CD14-positive monocyte (primary cell): Measurements from ENCODE around the gene SULT1A2. TPM values are rescaled to one million over a fixed set of nuclear protein-coding genes. Genes with fewer than 3 reads are reported as not detected.
"Not testable (repeated sequence)": the region's sequence is repeated elsewhere in the genome, so short reads cannot be mapped to it uniquely, and the experiment has no call there.

ENCODE experiments used
- DNase-seq, 3 donors: peaks; one replicate each; pipeline ENCODE4 v3.0.0-alpha.2; 2011 to 2022
- H2AFZ ChIP-seq: 2 replicates; pipeline ENCODE4 v1.6.0; 2012; ENCODE audit warnings: mild to moderate bottlenecking, low read depth, low read length, inconsistent platforms; ENCODE audit not compliant: insufficient read depth, poor library complexity, severe bottlenecking
- H3K27ac ChIP-seq, 2 donors: 1 replicate in 1 of 2; 2 replicates in 1 of 2; pipeline ENCODE4 v1.5.1; 2012 to 2013; ENCODE audit warnings: low read length in 2 of 2, control low read depth in 1 of 2, inconsistent platforms in 1 of 2, low read depth in 1 of 2, mild to moderate bottlenecking in 1 of 2
- H3K27me3 ChIP-seq, 2 donors: one replicate each; pipeline versions ENCODE4 v1.6.0 to v1.6.1; 2011 to 2013; ENCODE audit warnings: low read length in 2 of 2; ENCODE audit not compliant: control insufficient read depth in 2 of 2, insufficient read depth in 2 of 2
- H3K36me3 ChIP-seq, 2 donors: replicated peaks in 1 of 2; 1 replicate in 1 of 2; 2 replicates in 1 of 2; pipeline versions ENCODE4 v1.5.1 to v1.6.1; 2012 to 2013; ENCODE audit warnings: low read length in 2 of 2, control low read depth in 1 of 2, inconsistent platforms in 1 of 2, mild to moderate bottlenecking in 1 of 2; ENCODE audit not compliant: insufficient read depth in 2 of 2, control insufficient read depth in 1 of 2
- H3K4me1 ChIP-seq, 2 donors: 1 replicate in 1 of 2; 2 replicates in 1 of 2; pipeline versions ENCODE4 v1.5.1 to v1.6.1; 2012 to 2013; ENCODE audit warnings: low read length in 2 of 2, control low read depth in 1 of 2, inconsistent platforms in 1 of 2, mild to moderate bottlenecking in 1 of 2, moderate library complexity in 1 of 2; ENCODE audit not compliant: insufficient read depth in 2 of 2, control insufficient read depth in 1 of 2
- H3K4me2 ChIP-seq: replicated peaks from 2 replicates; pipeline ENCODE3; 2012; ENCODE audit warnings: low read length, moderate library complexity, mild to moderate bottlenecking; ENCODE audit not compliant: poor library complexity, severe bottlenecking; ENCODE audit errors: extremely low read depth
- H3K4me3 ChIP-seq, 3 experiments: fragments of 200-600 bp in 1 of 3; sonication (generic) in 1 of 3; replicated peaks in 1 of 3; 1 replicate in 2 of 3; 2 replicates in 1 of 3; pipeline ENCODE4 v1.5.1; 2011 to 2013; ENCODE audit warnings: low read length in 3 of 3, mild to moderate bottlenecking in 3 of 3, control low read depth in 2 of 3, low read depth in 2 of 3, inconsistent platforms in 1 of 3, moderate library complexity in 1 of 3
- H3K79me2 ChIP-seq: 2 replicates; pipeline ENCODE4 v1.6.0; 2012; ENCODE audit warnings: mild to moderate bottlenecking, control low read depth, inconsistent platforms, low read length, moderate library complexity; ENCODE audit not compliant: insufficient read depth
- H3K9ac ChIP-seq: 2 replicates; pipeline ENCODE4 v1.6.0; 2017; ENCODE audit warnings: low read length, mild to moderate bottlenecking; ENCODE audit not compliant: insufficient read depth, poor library complexity, severe bottlenecking
- H3K9me3 ChIP-seq, 2 donors: replicated peaks in 1 of 2; 1 replicate in 1 of 2; 2 replicates in 1 of 2; pipeline versions ENCODE4 v1.5.1 to v1.6.1; 2012 to 2013; ENCODE audit warnings: low read length in 2 of 2, control low read depth in 1 of 2; ENCODE audit not compliant: control insufficient read depth in 1 of 2, insufficient read depth in 1 of 2
- H4K20me1 ChIP-seq: 2 replicates; pipeline ENCODE4 v1.6.0; 2012; ENCODE audit warnings: mild to moderate bottlenecking, low read length, control low read depth, moderate library complexity; ENCODE audit not compliant: insufficient read depth
- H3K27ac Mint-ChIP-seq, 7 donors: one replicate each; pipeline ENCODE4 v1.8.0; 2020; ENCODE audit warnings: mild to moderate bottlenecking in 7 of 7, mixed read lengths in 7 of 7, moderate library complexity in 6 of 7, inconsistent platforms in 2 of 7
- H3K27me3 Mint-ChIP-seq, 3 donors: one replicate each; pipeline ENCODE4 v1.8.0; 2021 to 2022; ENCODE audit warnings: low read depth in 3 of 3, mild to moderate bottlenecking in 3 of 3, mixed read lengths in 3 of 3, moderate library complexity in 3 of 3, inconsistent platforms in 1 of 3
- H3K36me3 Mint-ChIP-seq, 2 donors: one replicate each; pipeline ENCODE4 v1.8.0; 2020; ENCODE audit warnings: mixed read lengths in 2 of 2, inconsistent platforms in 1 of 2, mild to moderate bottlenecking in 1 of 2
- H3K4me1 Mint-ChIP-seq: one replicate; pipeline ENCODE4 v1.8.0; 2020; ENCODE audit warnings: mild to moderate bottlenecking, mixed read lengths
- H3K4me3 Mint-ChIP-seq, 2 donors: one replicate each; pipeline ENCODE4 v1.8.0; 2020; ENCODE audit warnings: mild to moderate bottlenecking in 2 of 2, mixed read lengths in 2 of 2, moderate library complexity in 1 of 2
- H3K9me3 Mint-ChIP-seq, 7 donors: one replicate each; pipeline ENCODE4 v1.8.0; 2020 to 2022; ENCODE audit warnings: mixed read lengths in 7 of 7, mild to moderate bottlenecking in 6 of 7, moderate library complexity in 6 of 7, inconsistent platforms in 2 of 7
- WGBS: methylation state at CpG from one replicate; pipeline ENCODE4 v1.1.5; 2013; ENCODE audit warnings: missing lambda C conversion rate; ENCODE audit not compliant: insufficient coverage; 5-methylcytosine and 5-hydroxymethylcytosine counted together
- intact Hi-C, 2 donors: fragments of 100-400 bp; cut with micrococcal nuclease; formaldehyde crosslinking; loops; one replicate each; pipeline versions ENCODE4 v1.15.0 to v1.15.1; 2023
- polyA plus RNA-seq, 3 donors: library from polyadenylated mRNA; depleted of rRNA in 1 of 3; unstranded in 2 of 3; stranded (reverse) in 1 of 3; fragments of 300-500 nt in 2 of 3; fragments of >200 nt in 1 of 3; fragmentation: Illumina TruSeq in 2 of 3; gene quantifications; 1 replicate in 2 of 3; 2 replicates in 1 of 3; pipeline ENCODE4 v1.2.3, GENCODE V29; 2012 to 2021
- TF ChIP-seq, protein P1 (sequence below): fragments of 200-600 bp; IDR thresholded peaks from one replicate; pipeline ENCODE4 v1.8.0; 2022; ENCODE audit warnings: antibody characterized with exemption, mild to moderate bottlenecking

Gene SULT1A2
- polyA plus RNA-seq, 3 donors, result 1.1 to 4.6 TPM; not detected in 1

DNA sequence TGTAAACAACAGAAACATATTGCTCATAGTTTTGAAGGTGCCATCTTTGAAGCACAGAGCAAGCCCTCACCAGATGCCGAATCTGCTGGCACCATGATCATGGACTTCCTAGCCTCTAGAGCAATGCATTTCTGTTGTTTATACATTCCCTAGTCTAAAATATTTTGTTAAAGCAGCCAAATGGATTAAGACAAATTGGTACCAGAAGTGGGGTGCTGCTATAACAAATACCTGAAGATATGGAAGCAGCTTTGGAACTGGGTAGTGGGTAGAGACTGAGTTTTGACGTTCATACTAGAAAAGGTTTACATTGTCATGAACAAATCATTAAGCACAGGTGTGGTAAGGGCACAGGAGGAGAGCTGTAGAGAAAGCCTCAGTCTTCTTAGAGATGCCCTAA, 29.6 kb downstream of the SULT1A2 start:
- peaks cover 0 to 2% (median 0%) of the 10 kb centered on the region in 3 donors for H3K27me3 Mint-ChIP-seq
- no peak overlapping the region for H3K27ac Mint-ChIP-seq
- no peak overlapping the region for H3K9ac ChIP-seq
- DNase-seq, result no peak
- H3K4me1 Mint-ChIP-seq, result peaks cover 2% of the 10 kb centered on the region
- H4K20me1 ChIP-seq, result peaks cover 34% of the 10 kb centered on the region
- intact Hi-C loops, result no loop called here
- no peak overlapping the region for H3K4me2 ChIP-seq
- no peak overlapping the region for H3K4me3 Mint-ChIP-seq
- H3K36me3 Mint-ChIP-seq, result peaks cover 21 to 41% of the 10 kb centered on the region in 2 donors
- H3K4me3 ChIP-seq, result no peak overlapping the region
- H3K27me3 ChIP-seq, result no peaks in the 10 kb centered on the region
- WGBS, result 100% methylated on average over 1 of the region's 2 CpGs
- H3K79me2 ChIP-seq, result peaks cover 40% of the 10 kb centered on the region
- H3K27ac ChIP-seq, result no peak overlapping the region
- H3K9me3 Mint-ChIP-seq, result peaks cover 8 to 20% (median 14%) of the 10 kb centered on the region in 7 donors
- TF ChIP-seq, protein P1, sequence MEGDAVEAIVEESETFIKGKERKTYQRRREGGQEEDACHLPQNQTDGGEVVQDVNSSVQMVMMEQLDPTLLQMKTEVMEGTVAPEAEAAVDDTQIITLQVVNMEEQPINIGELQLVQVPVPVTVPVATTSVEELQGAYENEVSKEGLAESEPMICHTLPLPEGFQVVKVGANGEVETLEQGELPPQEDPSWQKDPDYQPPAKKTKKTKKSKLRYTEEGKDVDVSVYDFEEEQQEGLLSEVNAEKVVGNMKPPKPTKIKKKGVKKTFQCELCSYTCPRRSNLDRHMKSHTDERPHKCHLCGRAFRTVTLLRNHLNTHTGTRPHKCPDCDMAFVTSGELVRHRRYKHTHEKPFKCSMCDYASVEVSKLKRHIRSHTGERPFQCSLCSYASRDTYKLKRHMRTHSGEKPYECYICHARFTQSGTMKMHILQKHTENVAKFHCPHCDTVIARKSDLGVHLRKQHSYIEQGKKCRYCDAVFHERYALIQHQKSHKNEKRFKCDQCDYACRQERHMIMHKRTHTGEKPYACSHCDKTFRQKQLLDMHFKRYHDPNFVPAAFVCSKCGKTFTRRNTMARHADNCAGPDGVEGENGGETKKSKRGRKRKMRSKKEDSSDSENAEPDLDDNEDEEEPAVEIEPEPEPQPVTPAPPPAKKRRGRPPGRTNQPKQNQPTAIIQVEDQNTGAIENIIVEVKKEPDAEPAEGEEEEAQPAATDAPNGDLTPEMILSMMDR, result no peak
- H3K36me3 ChIP-seq, result peaks cover 2 to 16% of the 10 kb centered on the region in 2 donors
- peaks cover 6 to 13% of the 10 kb centered on the region in 2 donors for H3K9me3 ChIP-seq
- H2AFZ ChIP-seq, result no peak overlapping the region
- H3K4me1 ChIP-seq, result no peaks in the 10 kb centered on the region

DNA sequence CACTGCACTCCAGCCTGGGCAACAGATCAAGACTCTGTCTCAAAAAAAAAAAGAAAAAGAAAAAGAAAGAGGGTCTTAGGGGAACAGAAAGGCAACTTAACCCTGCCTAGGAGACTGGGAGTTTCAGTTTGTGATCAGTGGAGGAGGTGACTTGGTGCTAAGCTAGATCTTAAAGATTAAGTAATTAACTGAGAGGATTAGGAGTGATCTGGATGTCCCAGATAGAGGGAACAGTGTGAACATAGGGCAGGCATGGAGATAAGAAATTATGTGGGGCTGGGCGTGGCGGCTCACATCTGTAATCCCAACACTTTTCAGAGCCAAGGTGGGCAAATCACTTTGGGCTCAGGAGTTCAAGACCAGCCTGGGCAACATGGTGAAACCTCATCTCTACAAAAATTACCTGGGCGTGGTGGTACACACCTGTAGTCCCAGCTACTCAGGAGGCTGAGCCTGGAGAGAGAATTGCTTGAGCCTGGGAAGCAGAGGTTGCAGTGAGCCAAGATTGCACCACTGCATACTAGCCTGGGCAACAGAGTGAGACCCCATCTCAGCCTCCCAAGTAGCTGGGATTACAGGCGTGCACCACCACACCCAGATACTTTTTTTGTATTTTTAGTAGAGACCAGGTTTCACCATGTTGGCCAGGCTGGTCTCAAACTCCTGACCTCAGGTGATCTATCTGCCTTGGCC, 30.5 kb downstream of the SULT1A2 start:
- H3K36me3 ChIP-seq, result peaks cover 2 to 16% of the 10 kb centered on the region in 2 donors
- H3K27me3 Mint-ChIP-seq, intact Hi-C loops, H3K27me3 ChIP-seq, H3K9ac ChIP-seq, DNase-seq, H3K4me3 ChIP-seq, H3K27ac ChIP-seq, H3K4me3 Mint-ChIP-seq, H3K4me1 Mint-ChIP-seq, H3K4me2 ChIP-seq, H3K4me1 ChIP-seq, H2AFZ ChIP-seq: not testable (repeated sequence)
- peaks cover 45% of the 10 kb centered on the region for H3K79me2 ChIP-seq
- H4K20me1 ChIP-seq, result peaks cover 42% of the 10 kb centered on the region
- Mint-ChIP-seq H3K9me3 (peaks cover 8 to 20% (median 14%) of the 10 kb centered on the region in 7 donors), H3K27ac (peak overlapping the region in 1 of 7 donors; percentile 0), H3K36me3 (peaks cover 21 to 41% of the 10 kb centered on the region in 2 donors)
- WGBS, result no CpG with 5 or more reads among the region's 4 CpGs
- peaks cover 6 to 13% of the 10 kb centered on the region in 2 donors for H3K9me3 ChIP-seq
